HEK293 (cell line): ENCODE measurements around the gene BMPR1A.

Experiments
- CTCF ChIA-PET: fragments of 350-600 bp; formaldehyde crosslinking; extraction: SDS; loops from one replicate; lab custom pipeline; 2021; ENCODE audit warnings: antibody characterized with exemption; lab: Yijun Ruan, JAX
- POLR2A ChIA-PET: fragments of 300-600 bp; formaldehyde crosslinking; extraction: SDS; loops from one replicate; lab custom pipeline; 2020; ENCODE audit warnings: antibody characterized with exemption, inconsistent platforms; lab: Yijun Ruan, JAX
- H3K27ac ChIP-seq: fragments of 200-500 bp; sonication (Bioruptor generic); 2 replicates; pipeline ENCODE4 v1.5.1; 2014; ENCODE audit warnings: low read depth, low read length, control low read depth, inconsistent platforms; ENCODE audit errors: extremely low read depth
- H3K36me3 ChIP-seq, 2 experiments: fragments of 200-500 bp in 1 of 2; sonication (Bioruptor generic) in 1 of 2; 1 replicate in 1 of 2; 2 replicates in 1 of 2; pipeline ENCODE4 v1.5.1; 2014 to 2017; ENCODE audit warnings: inconsistent platforms in 2 of 2, low read length in 2 of 2; ENCODE audit not compliant: control insufficient read depth in 2 of 2, insufficient read depth in 1 of 2
- H3K4me1 ChIP-seq: fragments of 200-500 bp; sonication (Bioruptor generic); 2 replicates; pipeline ENCODE4 v1.5.1; 2014; ENCODE audit warnings: mild to moderate bottlenecking, low read length, inconsistent platforms; ENCODE audit not compliant: control insufficient read depth, insufficient read depth
- H3K4me3 ChIP-seq: 2 replicates; pipeline ENCODE4 v1.5.1; 2011; ENCODE audit warnings: low read depth, mild to moderate bottlenecking, control low read depth, low read length, moderate library complexity
- H3K9me3 ChIP-seq: fragments of 200-500 bp; sonication (Bioruptor generic); 2 replicates; pipeline ENCODE4 v1.5.1; 2014; ENCODE audit warnings: low read depth, low read length, inconsistent platforms; ENCODE audit not compliant: control insufficient read depth, insufficient read depth
- HIC1 ChIP-seq: fragments of 450-650 bp; formaldehyde crosslinking; IDR thresholded peaks from 2 replicates; pipeline ENCODE4 v1.5.1; 2016; ENCODE audit warnings: missing biosample characterization, missing genetic modification characterization
- MYNN ChIP-seq: fragments of 450-650 bp; formaldehyde crosslinking; IDR thresholded peaks from 2 replicates; pipeline ENCODE4 v1.5.1; 2016; ENCODE audit warnings: missing biosample characterization, missing genetic modification characterization, borderline replicate concordance
- REPIN1 ChIP-seq: fragments of 450-650 bp; formaldehyde crosslinking; IDR thresholded peaks from 2 replicates; pipeline ENCODE4 v1.5.1; 2017; ENCODE audit warnings: missing biosample characterization, missing genetic modification characterization, low read depth
- SCRT1 ChIP-seq: fragments of 450-650 bp; formaldehyde crosslinking; IDR thresholded peaks from 2 replicates; pipeline ENCODE4 v1.5.1; 2016; ENCODE audit warnings: missing biosample characterization, missing genetic modification characterization, borderline replicate concordance
- SP3 ChIP-seq: fragments of 450-650 bp; formaldehyde crosslinking; IDR thresholded peaks from 2 replicates; pipeline ENCODE4 v1.5.1; 2016; ENCODE audit warnings: missing biosample characterization, missing genetic modification characterization
- TCF7L2 ChIP-seq: IDR thresholded peaks from 2 replicates; pipeline ENCODE4 v1.6.1; 2011; ENCODE audit warnings: low read depth, mild to moderate bottlenecking, inconsistent platforms, low read length, moderate library complexity, borderline replicate concordance
- TRIM28 ChIP-seq: IDR thresholded peaks from 2 replicates; pipeline ENCODE4 v1.6.1; 2011; ENCODE audit warnings: low read length, control low read depth, borderline replicate concordance
- WT1 ChIP-seq: fragments of 450-650 bp; formaldehyde crosslinking; IDR thresholded peaks from 2 replicates; pipeline ENCODE4 v1.5.1; 2016; ENCODE audit warnings: missing biosample characterization, missing genetic modification characterization
- ZBTB21 ChIP-seq: fragments of 450-650 bp; formaldehyde crosslinking; IDR thresholded peaks from 2 replicates; pipeline ENCODE4 v1.5.1; 2017; ENCODE audit warnings: missing biosample characterization, missing genetic modification characterization
- ZBTB48 ChIP-seq: fragments of 450-650 bp; formaldehyde crosslinking; IDR thresholded peaks from 2 replicates; pipeline ENCODE4 v1.5.1; 2016; ENCODE audit warnings: missing biosample characterization, missing genetic modification characterization
- ZNF175 ChIP-seq: fragments of 450-650 bp; formaldehyde crosslinking; IDR thresholded peaks from 2 replicates; pipeline ENCODE4 v1.5.1; 2016; ENCODE audit warnings: missing biosample characterization, missing genetic modification characterization
- ZNF19 ChIP-seq: fragments of 450-650 bp; formaldehyde crosslinking; IDR thresholded peaks from 2 replicates; pipeline ENCODE4; 2016; ENCODE audit warnings: missing biosample characterization, missing genetic modification characterization, low read depth
- ZNF248 ChIP-seq: fragments of 450-650 bp; formaldehyde crosslinking; IDR thresholded peaks from 2 replicates; pipeline ENCODE4 v1.5.1; 2017; ENCODE audit warnings: missing biosample characterization, missing genetic modification characterization
- ZNF473 ChIP-seq: fragments of 450-650 bp; formaldehyde crosslinking; IDR thresholded peaks from 2 replicates; pipeline ENCODE4 v1.5.1; 2017; ENCODE audit warnings: missing biosample characterization, missing genetic modification characterization
- ZNF529 ChIP-seq: fragments of 450-650 bp; formaldehyde crosslinking; IDR thresholded peaks from 2 replicates; pipeline ENCODE4 v1.5.1; 2017; ENCODE audit warnings: missing genetic modification characterization, missing biosample characterization; ENCODE audit not compliant: insufficient replicate concordance
- ZNF549 ChIP-seq: fragments of 450-650 bp; IDR thresholded peaks from 2 replicates; pipeline ENCODE4 v1.5.1; 2018; ENCODE audit warnings: missing biosample characterization, missing genetic modification characterization, mild to moderate bottlenecking, inconsistent platforms, moderate library complexity
- ZNF785 ChIP-seq: fragments of 450-650 bp; formaldehyde crosslinking; IDR thresholded peaks from 2 replicates; pipeline ENCODE4 v1.5.1; 2016; ENCODE audit warnings: missing biosample characterization, missing genetic modification characterization
- ZNF791 ChIP-seq: fragments of 450-650 bp; formaldehyde crosslinking; IDR thresholded peaks from 2 replicates; pipeline ENCODE4 v1.5.1; 2016; ENCODE audit warnings: missing biosample characterization, missing genetic modification characterization
- ZSCAN16 ChIP-seq: fragments of 450-650 bp; formaldehyde crosslinking; IDR thresholded peaks from 2 replicates; pipeline ENCODE4 v1.5.1; 2016; ENCODE audit warnings: missing biosample characterization, missing genetic modification characterization
- TF ChIP-seq, protein P1 (sequence below): fragments of 450-650 bp; formaldehyde crosslinking; IDR thresholded peaks from 2 replicates; pipeline ENCODE4 v1.5.1; 2016; ENCODE audit warnings: missing biosample characterization, missing genetic modification characterization
- TF ChIP-seq, protein P2 (sequence below): fragments of 450-650 bp; formaldehyde crosslinking; IDR thresholded peaks from 2 replicates; pipeline ENCODE4 v1.5.1; 2017; ENCODE audit warnings: missing biosample characterization, missing genetic modification characterization

The BMPR1A gene

DNA sequence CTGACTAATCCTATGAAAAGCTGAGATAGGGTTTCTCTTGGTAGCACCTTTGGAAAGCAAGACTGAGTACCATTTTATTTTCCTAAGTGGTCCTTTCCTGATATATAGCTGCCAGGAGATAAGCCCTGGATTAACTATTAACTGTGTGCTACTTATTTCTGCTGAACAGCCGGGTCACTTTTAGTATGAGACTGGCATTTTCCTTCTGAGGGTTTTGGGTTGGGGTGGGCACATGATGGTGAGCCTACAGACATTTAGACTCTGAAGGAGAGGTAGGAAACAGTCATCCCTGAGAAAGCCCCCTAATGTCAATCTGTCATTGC is 29.8 kb upstream of the BMPR1A start:
- ChIA-PET POLR2A (no interaction called here), CTCF (interaction anchor here (0.6 kb wide), 1 partner anchor 50 kb away, joined by 3 read pairs; no protein-coding TSS in a partner anchor)
- Histone ChIP-seq H3K27ac (no peak overlapping the region), H3K4me1 (no peaks in the 10 kb centered on the region), H3K4me3 (no peak overlapping the region), H3K9me3 (no peaks in the 10 kb centered on the region), H3K36me3 (no peaks in the 10 kb centered on the region)
- TF ChIP-seq ZNF529 (tag by site-specific recombination): no peak
- TF ChIP-seq ZNF248 (tag by site-specific recombination): no peak
- no peak for TF ChIP-seq ZNF19
- TF ChIP-seq ZNF785 (tag by site-specific recombination): no peak
- TF ChIP-seq ZBTB48 (tag by site-specific recombination): no peak
- no peak for TF ChIP-seq TRIM28
- no peak for TF ChIP-seq SCRT1
- TF ChIP-seq ZNF175: no peak
- no peak for TF ChIP-seq SP3
- TF ChIP-seq ZSCAN16 (tag by site-specific recombination): no peak
- no peak for TF ChIP-seq ZBTB21 (tag by site-specific recombination)
- TF ChIP-seq, protein P1, sequence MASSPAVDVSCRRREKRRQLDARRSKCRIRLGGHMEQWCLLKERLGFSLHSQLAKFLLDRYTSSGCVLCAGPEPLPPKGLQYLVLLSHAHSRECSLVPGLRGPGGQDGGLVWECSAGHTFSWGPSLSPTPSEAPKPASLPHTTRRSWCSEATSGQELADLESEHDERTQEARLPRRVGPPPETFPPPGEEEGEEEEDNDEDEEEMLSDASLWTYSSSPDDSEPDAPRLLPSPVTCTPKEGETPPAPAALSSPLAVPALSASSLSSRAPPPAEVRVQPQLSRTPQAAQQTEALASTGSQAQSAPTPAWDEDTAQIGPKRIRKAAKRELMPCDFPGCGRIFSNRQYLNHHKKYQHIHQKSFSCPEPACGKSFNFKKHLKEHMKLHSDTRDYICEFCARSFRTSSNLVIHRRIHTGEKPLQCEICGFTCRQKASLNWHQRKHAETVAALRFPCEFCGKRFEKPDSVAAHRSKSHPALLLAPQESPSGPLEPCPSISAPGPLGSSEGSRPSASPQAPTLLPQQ (tag by site-specific recombination): no peak
- TF ChIP-seq HIC1 (tag by site-specific recombination): no peak
- no peak for TF ChIP-seq WT1
- TF ChIP-seq MYNN (tag by site-specific recombination): no peak
- no peak for TF ChIP-seq ZNF791
- no peak for TF ChIP-seq ZNF549

DNA sequence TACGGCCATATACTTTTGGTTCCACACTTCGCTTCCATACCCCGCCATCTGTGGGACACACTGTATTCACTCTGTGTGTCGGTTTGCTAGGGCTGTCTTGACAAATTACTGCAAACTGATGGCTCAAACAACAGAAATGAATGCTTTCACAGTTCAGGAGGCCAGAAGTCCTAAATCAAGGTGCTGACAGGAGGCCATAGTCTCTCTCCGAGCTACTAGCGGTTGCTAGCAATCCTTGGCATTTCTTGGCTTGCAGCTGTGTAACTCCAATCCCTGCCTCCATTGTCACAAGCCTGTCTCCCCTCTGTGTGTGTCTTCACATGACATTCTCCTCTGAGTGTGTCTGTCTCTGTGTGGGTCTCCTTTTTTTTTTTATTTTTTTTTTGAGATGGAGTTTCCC is 28.9 kb upstream of the BMPR1A start:
- CTCF ChIA-PET: no interaction called here
- Histone ChIP-seq H3K36me3 (no peaks in the 10 kb centered on the region), H3K9me3 (no peaks in the 10 kb centered on the region), H3K4me3 (no peak overlapping the region), H3K27ac (no peak overlapping the region), H3K4me1 (no peaks in the 10 kb centered on the region)
- POLR2A ChIA-PET: interaction anchor here (0.6 kb wide), 1 partner anchor 30 kb away, joined by 4 read pairs; no protein-coding TSS in a partner anchor
- TF ChIP-seq TCF7L2 (no peak), REPIN1 (tag by site-specific recombination) (no peak), ZNF473 (tag by site-specific recombination) (no peak)
- TF ChIP-seq, protein P2, sequence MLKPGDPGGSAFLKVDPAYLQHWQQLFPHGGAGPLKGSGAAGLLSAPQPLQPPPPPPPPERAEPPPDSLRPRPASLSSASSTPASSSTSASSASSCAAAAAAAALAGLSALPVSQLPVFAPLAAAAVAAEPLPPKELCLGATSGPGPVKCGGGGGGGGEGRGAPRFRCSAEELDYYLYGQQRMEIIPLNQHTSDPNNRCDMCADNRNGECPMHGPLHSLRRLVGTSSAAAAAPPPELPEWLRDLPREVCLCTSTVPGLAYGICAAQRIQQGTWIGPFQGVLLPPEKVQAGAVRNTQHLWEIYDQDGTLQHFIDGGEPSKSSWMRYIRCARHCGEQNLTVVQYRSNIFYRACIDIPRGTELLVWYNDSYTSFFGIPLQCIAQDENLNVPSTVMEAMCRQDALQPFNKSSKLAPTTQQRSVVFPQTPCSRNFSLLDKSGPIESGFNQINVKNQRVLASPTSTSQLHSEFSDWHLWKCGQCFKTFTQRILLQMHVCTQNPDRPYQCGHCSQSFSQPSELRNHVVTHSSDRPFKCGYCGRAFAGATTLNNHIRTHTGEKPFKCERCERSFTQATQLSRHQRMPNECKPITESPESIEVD (tag by site-specific recombination): no peak
- TF ChIP-seq, all 188 proteins: peak for 0
